B cell (primary cell): ENCODE measurements around the gene ANKRD40CL. TPM values are rescaled to one million over a fixed set of nuclear protein-coding genes. Genes with fewer than 3 reads are reported as not detected.

Experiments
- ATAC-seq: fragments of 200-7000 bp; cut with Tn5 transposase; one replicate; pipeline ENCODE4 v1.10.0; 2021; ENCODE audit warnings: low read depth, mild to moderate bottlenecking, moderate number of reproducible peaks, moderate library complexity
- CTCF ChIA-PET: fragments of 350-600 bp; sonication (Branson Sonifier 250); formaldehyde crosslinking; loops from one replicate; lab custom pipeline; 2021; ENCODE audit warnings: antibody characterized with exemption, inconsistent platforms; lab: Charles Lee
- POLR2A ChIA-PET: fragments of 350-600 bp; sonication (Branson Sonifier 250); formaldehyde crosslinking; loops from one replicate; lab custom pipeline; 2021; ENCODE audit warnings: antibody characterized with exemption; lab: Charles Lee
- DNase-seq: peaks from one replicate; pipeline ENCODE4 v3.0.0; 2013
- H2AFZ ChIP-seq: 2 replicates; pipeline ENCODE4 v1.6.1; 2012; ENCODE audit warnings: mild to moderate bottlenecking, low read depth, low read length; ENCODE audit not compliant: insufficient read depth, poor library complexity, severe bottlenecking
- H3K27ac ChIP-seq, 2 donors: 1 replicate in 1 of 2; 2 replicates in 1 of 2; pipeline ENCODE4 v1.5.1; 2012 to 2013; ENCODE audit warnings: low read length in 2 of 2, mild to moderate bottlenecking in 2 of 2, moderate library complexity in 1 of 2
- H3K27me3 ChIP-seq, 4 experiments: fragments of 200-600 bp in 1 of 4; sonication (generic) in 1 of 4; replicated peaks in 1 of 4; 1 replicate in 2 of 4; 2 replicates in 2 of 4; pipeline versions ENCODE4 v1.6.1 to v1.7.0; 2013 to 2016; ENCODE audit warnings: low read length in 3 of 4, mild to moderate bottlenecking in 2 of 4, mixed read lengths in 1 of 4, moderate library complexity in 1 of 4; ENCODE audit not compliant: insufficient read depth in 4 of 4, control insufficient read depth in 3 of 4; ENCODE audit errors: control extremely low read depth in 1 of 4
- H3K36me3 ChIP-seq, 2 experiments: replicated peaks in 1 of 2; 1 replicate in 1 of 2; 2 replicates in 1 of 2; pipeline versions ENCODE4 v1.6.1 to v1.7.1; 2013; ENCODE audit warnings: low read length in 1 of 2; ENCODE audit not compliant: insufficient read depth in 2 of 2, control insufficient read depth in 1 of 2; ENCODE audit errors: control extremely low read depth in 1 of 2, extremely low read depth in 1 of 2
- H3K4me1 ChIP-seq, 2 donors: fragments of 200-600 bp in 1 of 2; sonication (generic) in 1 of 2; 1 replicate in 1 of 2; 2 replicates in 1 of 2; pipeline versions ENCODE4 v1.5.1 to v1.6.1; 2013 to 2017; ENCODE audit warnings: low read length in 2 of 2; ENCODE audit not compliant: control insufficient read depth in 2 of 2, insufficient read depth in 2 of 2
- H3K4me2 ChIP-seq: replicated peaks from 2 replicates; pipeline ENCODE3; 2012; ENCODE audit warnings: mild to moderate bottlenecking, low read depth, low read length; ENCODE audit not compliant: poor library complexity, severe bottlenecking
- H3K4me3 ChIP-seq, 5 experiments: fragments of 200-600 bp in 1 of 5; sonication (generic) in 1 of 5; 1 replicate in 3 of 5; 2 replicates in 2 of 5; pipeline versions ENCODE4 v1.5.1 to v1.7.0; 2011 to 2016; ENCODE audit warnings: low read length in 4 of 5, mild to moderate bottlenecking in 4 of 5, low read depth in 2 of 5, control low read depth in 1 of 5, moderate library complexity in 1 of 5; ENCODE audit not compliant: insufficient read depth in 1 of 5; ENCODE audit errors: control extremely low read depth in 1 of 5, extremely low read depth in 1 of 5
- H3K79me2 ChIP-seq: fragments of 200-600 bp; sonication (generic); one replicate; pipeline ENCODE4 v1.6.0; 2016; ENCODE audit warnings: low read length; ENCODE audit not compliant: control insufficient read depth, insufficient read depth
- H3K9ac ChIP-seq: fragments of 200-600 bp; sonication (generic); 2 replicates; pipeline ENCODE4 v1.6.1; 2017; ENCODE audit warnings: mild to moderate bottlenecking, low read length, moderate library complexity
- H3K9me3 ChIP-seq, 3 donors: one replicate each; pipeline versions ENCODE4 v1.6.1 to v1.7.1; 2013; ENCODE audit warnings: low read length in 2 of 3; ENCODE audit not compliant: control insufficient read depth in 2 of 3, insufficient read depth in 1 of 3; ENCODE audit errors: control extremely low read depth in 1 of 3
- H4K20me1 ChIP-seq: 2 replicates; pipeline ENCODE4 v1.6.0; 2012; ENCODE audit warnings: mild to moderate bottlenecking, low read length; ENCODE audit not compliant: insufficient read depth, control insufficient read depth, poor library complexity, severe bottlenecking
- H3K27ac Mint-ChIP-seq: one replicate; pipeline ENCODE4 v1.8.0; 2021; ENCODE audit warnings: mixed read lengths
- H3K27me3 Mint-ChIP-seq: one replicate; pipeline ENCODE4 v1.8.0; 2021; ENCODE audit warnings: mixed read lengths
- H3K4me1 Mint-ChIP-seq: one replicate; pipeline ENCODE4 v1.8.0; 2021; ENCODE audit warnings: mixed read lengths
- H3K4me3 Mint-ChIP-seq: one replicate; pipeline ENCODE4 v1.8.0; 2021; ENCODE audit warnings: mixed read lengths
- H3K9me3 Mint-ChIP-seq: one replicate; pipeline ENCODE4 v1.8.0; 2022; ENCODE audit warnings: mixed read lengths; ENCODE audit not compliant: insufficient read depth
- EZH2 ChIP-seq: IDR thresholded peaks from 2 replicates; pipeline ENCODE4 v1.6.1; 2012; ENCODE audit warnings: borderline replicate concordance, low read depth, mild to moderate bottlenecking, moderate library complexity, low read length; ENCODE audit not compliant: insufficient read depth, poor library complexity, severe bottlenecking
- WGBS: methylation state at CpG from one replicate; pipeline ENCODE4 v1.1.5; 2013; ENCODE audit warnings: missing lambda C conversion rate; ENCODE audit not compliant: insufficient coverage; 5-methylcytosine and 5-hydroxymethylcytosine counted together
- intact Hi-C: fragments of 100-400 bp; cut with micrococcal nuclease; formaldehyde crosslinking; loops from one replicate; pipeline ENCODE4 v1.10.0; 2022
- polyA plus RNA-seq: library from polyadenylated mRNA; depleted of rRNA; stranded (reverse); fragments of >200 nt; gene quantifications from 2 replicates; pipeline ENCODE4 v1.2.3, GENCODE V29; 2012
- total RNA-seq, 2 donors: library from RNA; stranded (reverse); fragments of 120-200 nt in 1 of 2; gene quantifications; 1 replicate in 1 of 2; 2 replicates in 1 of 2; pipeline versions ENCODE4 v1.2.3 to v1.2.4, GENCODE V29; 2013 to 2022
- TF ChIP-seq, protein P1 (sequence below): fragments of 200-600 bp; IDR thresholded peaks from one replicate; pipeline ENCODE4 v1.8.0; 2022; ENCODE audit warnings: antibody characterized with exemption, mild to moderate bottlenecking

ANKRD40CL gene
- total and polyA plus RNA-seq, 2 donors (not counting 1 experiment from before 2014, with no cell fraction given) = not detected

DNA sequence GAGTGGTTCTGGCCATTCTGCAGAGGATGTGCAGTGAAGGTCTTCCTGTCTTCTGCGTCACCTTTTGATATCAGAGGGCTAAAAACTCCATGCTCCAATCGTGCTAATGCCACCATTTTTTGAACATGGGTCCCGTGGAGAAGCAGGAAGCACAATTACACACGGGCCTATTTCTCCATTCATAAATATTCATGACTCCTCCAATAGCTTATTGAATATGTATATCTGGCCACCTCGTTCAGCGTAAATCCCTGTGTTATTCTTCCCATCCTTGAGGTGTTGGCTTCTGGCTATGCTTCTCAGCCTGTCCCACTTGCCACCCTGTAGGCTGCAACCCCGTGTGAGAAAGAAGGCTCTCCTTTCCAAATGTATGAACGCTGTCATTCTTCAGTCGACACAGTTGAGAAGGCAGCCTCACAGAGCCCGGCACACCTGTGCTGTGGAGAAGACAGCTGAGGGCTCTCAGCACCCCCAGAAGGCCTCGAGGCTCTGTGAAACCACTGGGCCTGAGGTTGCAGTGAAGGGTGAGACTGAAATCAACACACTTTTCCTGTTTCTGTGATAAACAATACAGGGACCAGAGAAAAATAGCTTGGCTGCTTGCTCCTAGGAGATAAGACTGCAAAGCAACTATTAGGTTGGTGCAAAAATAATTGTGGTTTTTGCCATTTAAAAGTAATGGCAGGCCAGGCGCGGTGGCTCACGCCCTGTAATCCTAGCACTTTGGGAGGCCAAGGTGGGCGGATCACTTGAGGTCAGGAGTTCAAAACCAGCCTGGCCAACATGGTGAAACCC lies 4.9 kb upstream of the ANKRD40CL start:
- H3K4me2 ChIP-seq = no peak overlapping the region
- 78% methylated on average over 12 of the region's 15 CpGs for WGBS
- TF ChIP-seq EZH2 = no peak
- TF ChIP-seq, protein P1, sequence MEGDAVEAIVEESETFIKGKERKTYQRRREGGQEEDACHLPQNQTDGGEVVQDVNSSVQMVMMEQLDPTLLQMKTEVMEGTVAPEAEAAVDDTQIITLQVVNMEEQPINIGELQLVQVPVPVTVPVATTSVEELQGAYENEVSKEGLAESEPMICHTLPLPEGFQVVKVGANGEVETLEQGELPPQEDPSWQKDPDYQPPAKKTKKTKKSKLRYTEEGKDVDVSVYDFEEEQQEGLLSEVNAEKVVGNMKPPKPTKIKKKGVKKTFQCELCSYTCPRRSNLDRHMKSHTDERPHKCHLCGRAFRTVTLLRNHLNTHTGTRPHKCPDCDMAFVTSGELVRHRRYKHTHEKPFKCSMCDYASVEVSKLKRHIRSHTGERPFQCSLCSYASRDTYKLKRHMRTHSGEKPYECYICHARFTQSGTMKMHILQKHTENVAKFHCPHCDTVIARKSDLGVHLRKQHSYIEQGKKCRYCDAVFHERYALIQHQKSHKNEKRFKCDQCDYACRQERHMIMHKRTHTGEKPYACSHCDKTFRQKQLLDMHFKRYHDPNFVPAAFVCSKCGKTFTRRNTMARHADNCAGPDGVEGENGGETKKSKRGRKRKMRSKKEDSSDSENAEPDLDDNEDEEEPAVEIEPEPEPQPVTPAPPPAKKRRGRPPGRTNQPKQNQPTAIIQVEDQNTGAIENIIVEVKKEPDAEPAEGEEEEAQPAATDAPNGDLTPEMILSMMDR = no peak
- H3K27ac Mint-ChIP-seq = peak overlapping the region; percentile 55
- intact Hi-C loops = no loop called here
- H4K20me1 ChIP-seq = no peaks in the 10 kb centered on the region
- ATAC-seq = no peak
- H3K27ac ChIP-seq = no peak overlapping the region
- H3K36me3 ChIP-seq = no peaks in the 10 kb centered on the region
- H2AFZ ChIP-seq = peak overlapping the region; percentile 20
- POLR2A ChIA-PET = no interaction called here
- no peaks in the 10 kb centered on the region for H3K27me3 ChIP-seq
- H3K4me3 ChIP-seq = no peak overlapping the region
- no peaks in the 10 kb centered on the region for H3K27me3 Mint-ChIP-seq
- no peaks in the 10 kb centered on the region for H3K9me3 Mint-ChIP-seq
- H3K9ac ChIP-seq = no peak overlapping the region
- no peaks in the 10 kb centered on the region for H3K79me2 ChIP-seq
- no peak overlapping the region for H3K4me3 Mint-ChIP-seq
- no peaks in the 10 kb centered on the region for H3K9me3 ChIP-seq
- no peaks in the 10 kb centered on the region for H3K4me1 ChIP-seq
- CTCF ChIA-PET = interaction anchor here (0.6 kb wide), 1 partner anchor 124 kb away, joined by 3 read pairs; no protein-coding TSS in a partner anchor
- DNase-seq = no peak
- H3K4me1 Mint-ChIP-seq = peaks cover 7% of the 10 kb centered on the region

DNA sequence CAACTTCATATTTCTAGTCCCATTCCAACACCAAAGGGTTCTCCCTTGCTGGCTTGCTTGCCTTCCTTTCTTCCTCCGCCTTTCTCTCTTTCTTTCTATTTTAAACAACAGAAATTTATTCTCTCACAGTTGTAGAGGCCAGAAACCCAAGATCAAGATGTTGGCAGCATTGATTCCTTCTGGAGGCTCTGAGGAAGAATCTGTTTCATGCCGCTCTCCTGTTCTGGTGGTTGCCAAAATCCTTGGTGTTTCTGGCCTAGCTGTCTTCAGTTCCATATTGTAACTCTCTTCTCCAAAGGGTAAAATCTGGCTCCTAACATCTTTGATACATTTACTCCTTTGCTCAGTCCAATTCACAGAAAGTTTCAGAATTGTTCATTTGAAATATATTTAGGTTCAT lies 3.0 kb upstream of the ANKRD40CL start:
- Mint-ChIP-seq H3K9me3 (no peaks in the 10 kb centered on the region), H3K4me3 (no peak overlapping the region), H3K27ac (no peak overlapping the region), H3K4me1 (peaks cover 20% of the 10 kb centered on the region), H3K27me3 (no peaks in the 10 kb centered on the region)
- no peak overlapping the region for H2AFZ ChIP-seq
- no peaks in the 10 kb centered on the region for H3K9me3 ChIP-seq
- no peaks in the 10 kb centered on the region for H3K27me3 ChIP-seq
- H3K36me3 ChIP-seq = no peaks in the 10 kb centered on the region
- DNase-seq (no peak), ATAC-seq (no peak)
- 100% methylated on average over 1 of the region's 2 CpGs for WGBS
- H3K4me1 ChIP-seq = peaks cover 7 to 11% of the 10 kb centered on the region in 2 donors
- H4K20me1 ChIP-seq = no peaks in the 10 kb centered on the region
- ChIA-PET CTCF (no interaction called here), POLR2A (no interaction called here)
- no peak overlapping the region for H3K4me3 ChIP-seq
- H3K4me2 ChIP-seq = no peak overlapping the region
- intact Hi-C loops = no loop called here
- H3K79me2 ChIP-seq = no peaks in the 10 kb centered on the region
- TF ChIP-seq, protein P1 = no peak
- TF ChIP-seq EZH2 = no peak
- no peak overlapping the region for H3K27ac ChIP-seq
- H3K9ac ChIP-seq = no peak overlapping the region
